Measurements from ENCODE around the gene LMO2.

The LMO2 gene

DNA sequence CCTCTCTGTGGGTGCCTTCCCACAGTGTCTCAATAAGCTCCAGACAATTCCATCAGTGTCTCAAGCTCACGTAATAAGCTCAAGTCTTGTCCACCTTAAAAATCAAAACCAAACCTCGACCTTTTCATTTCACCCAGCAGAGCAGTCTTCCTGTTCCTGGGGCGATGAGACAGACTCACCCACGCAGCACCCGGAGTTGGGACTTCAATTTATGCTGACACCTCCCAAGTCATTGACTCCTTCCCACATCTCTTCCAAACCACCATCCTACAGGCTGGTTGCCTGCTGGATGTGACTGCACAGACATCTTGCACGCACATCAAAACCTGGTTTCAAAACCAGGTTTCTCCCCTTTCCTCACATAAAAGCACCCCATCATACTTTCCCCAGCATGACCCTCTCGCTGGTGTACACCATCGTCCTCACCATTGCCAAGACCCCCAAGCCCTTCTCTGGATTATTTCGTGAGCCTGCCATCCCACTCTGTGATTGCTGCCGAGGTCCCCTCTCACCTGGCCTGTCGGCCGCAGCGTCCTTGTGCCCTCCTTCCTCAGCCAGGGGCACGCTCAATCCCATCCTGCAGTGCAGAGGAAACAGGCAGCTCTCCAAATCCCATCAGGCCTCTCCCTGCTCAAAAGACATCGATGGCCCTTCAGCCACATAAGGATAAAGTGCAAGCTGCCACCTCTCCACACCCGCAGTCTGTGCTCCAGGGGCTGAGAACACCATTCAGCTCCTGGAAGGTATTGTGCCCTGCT, 72.4 kb downstream of the LMO2 start:
- no peak for DNase-seq (ENCODE audit: low spot score)

All from AG08395 (cell line).